ENCODE measurements around the gene SEMA6B. TPM values are rescaled to one million over a fixed set of nuclear protein-coding genes. Genes with fewer than 3 reads are reported as not detected.
A peak's percentile ranks its signal among the peaks of the same experiment; 100 is the strongest.

The SEMA6B gene
- total RNA-seq, 1 donor from 2014 or later = 1.8 TPM

DNA sequence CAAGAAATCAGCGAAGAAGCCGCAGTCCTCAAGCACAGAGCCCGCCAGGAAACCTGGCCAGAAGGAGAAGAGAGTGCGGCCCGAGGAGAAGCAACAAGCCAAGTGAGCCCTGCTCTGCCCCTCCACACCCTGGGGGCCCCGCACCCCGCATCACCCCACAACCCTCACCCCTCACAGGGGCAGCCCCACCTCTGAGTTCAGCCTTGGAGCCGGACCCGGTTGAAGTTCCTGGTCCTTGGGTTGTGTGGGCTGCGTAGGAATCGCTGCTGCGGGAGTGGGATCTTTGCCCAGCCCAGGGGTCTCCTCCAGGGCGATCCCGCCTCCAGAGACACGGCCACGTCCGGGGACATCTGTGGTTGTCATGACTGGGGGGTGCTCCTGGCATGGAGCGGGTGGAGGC lies 63.2 kb downstream of the SEMA6B start:
- no peak for DNase-seq (ENCODE audit: low spot score)
- no peak for ATAC-seq

DNA sequence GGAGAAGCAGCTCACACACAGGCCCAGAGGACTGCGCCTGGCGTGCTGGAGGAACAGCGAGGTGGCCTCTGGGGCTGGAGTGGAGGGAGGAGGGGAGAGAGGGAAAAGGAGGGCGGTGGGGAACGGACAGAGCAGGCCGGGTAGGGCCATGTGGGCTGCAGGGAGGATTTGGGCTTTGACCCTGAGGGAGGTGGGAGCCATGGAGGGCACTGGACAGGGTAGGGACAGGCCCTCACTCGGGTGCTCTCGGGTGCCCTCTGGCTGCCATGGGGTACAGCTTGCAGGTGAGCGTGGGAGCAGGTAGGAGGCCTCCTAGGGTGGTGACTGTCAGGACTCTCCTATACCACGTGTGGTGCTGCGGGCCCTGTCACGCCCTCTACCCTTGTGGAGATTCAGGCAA lies 64.0 kb downstream of the SEMA6B start:
- ATAC-seq = peak; percentile 66
- no peak for DNase-seq (ENCODE audit: low spot score)

DNA sequence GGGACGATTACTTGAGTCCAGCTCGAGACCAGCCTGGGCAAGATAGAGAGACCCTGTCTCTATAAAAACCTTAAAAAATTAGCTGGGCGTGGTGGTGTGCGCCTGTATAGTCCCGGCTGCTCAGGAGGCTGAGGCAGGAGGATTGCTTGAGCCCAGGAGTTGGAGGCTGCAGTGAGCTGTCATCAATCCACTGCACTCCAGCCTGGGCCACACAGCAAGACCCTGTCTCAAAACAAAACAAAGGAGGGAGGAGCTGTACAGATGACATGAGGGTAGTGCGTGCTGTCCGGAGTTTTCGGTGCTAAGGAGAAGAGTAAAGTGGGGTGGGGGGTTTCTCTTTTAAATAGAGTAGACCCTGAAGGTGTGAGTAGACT lies 64.8 kb downstream of the SEMA6B start:
- no peak for ATAC-seq

DNA sequence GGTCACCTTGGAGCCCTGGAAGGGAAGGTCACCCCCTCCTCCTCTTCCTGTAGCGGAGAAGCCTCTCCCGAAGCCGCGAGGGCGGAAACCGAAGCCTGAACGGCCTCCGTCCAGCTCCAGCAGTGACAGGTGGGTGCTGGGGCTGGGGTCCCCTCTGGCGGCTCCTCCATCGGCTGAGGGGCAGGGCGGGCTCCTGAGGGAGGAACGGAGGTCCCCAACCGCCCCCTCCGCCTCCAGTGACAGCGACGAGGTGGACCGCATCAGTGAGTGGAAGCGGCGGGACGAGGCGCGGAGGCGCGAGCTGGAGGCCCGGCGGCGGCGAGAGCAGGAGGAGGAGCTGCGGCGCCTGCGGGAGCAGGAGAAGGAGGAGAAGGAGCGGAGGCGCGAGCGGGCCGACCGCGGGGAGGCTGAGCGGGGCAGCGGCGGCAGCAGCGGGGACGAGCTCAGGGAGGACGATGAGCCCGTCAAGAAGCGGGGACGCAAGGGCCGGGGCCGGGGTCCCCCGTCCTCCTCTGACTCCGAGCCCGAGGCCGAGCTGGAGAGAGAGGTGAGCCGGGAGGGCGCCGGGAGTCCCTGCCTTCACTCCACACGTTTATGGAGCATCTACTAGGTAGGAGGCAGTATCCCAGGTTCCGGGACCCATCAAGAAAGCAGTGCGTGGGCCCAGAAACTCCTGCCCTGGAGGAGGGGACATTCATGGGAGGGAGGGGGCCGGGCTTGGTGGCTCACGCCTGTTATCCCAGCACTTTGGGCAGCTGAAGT lies 65.4 kb downstream of the SEMA6B start:
- no peak for DNase-seq (ENCODE audit: low spot score)
- no peak for ATAC-seq

More for the DNA sequence above, 64.8 kb downstream of the SEMA6B start:
- DNase-seq (ENCODE audit: low spot score) = no peak

DNA sequence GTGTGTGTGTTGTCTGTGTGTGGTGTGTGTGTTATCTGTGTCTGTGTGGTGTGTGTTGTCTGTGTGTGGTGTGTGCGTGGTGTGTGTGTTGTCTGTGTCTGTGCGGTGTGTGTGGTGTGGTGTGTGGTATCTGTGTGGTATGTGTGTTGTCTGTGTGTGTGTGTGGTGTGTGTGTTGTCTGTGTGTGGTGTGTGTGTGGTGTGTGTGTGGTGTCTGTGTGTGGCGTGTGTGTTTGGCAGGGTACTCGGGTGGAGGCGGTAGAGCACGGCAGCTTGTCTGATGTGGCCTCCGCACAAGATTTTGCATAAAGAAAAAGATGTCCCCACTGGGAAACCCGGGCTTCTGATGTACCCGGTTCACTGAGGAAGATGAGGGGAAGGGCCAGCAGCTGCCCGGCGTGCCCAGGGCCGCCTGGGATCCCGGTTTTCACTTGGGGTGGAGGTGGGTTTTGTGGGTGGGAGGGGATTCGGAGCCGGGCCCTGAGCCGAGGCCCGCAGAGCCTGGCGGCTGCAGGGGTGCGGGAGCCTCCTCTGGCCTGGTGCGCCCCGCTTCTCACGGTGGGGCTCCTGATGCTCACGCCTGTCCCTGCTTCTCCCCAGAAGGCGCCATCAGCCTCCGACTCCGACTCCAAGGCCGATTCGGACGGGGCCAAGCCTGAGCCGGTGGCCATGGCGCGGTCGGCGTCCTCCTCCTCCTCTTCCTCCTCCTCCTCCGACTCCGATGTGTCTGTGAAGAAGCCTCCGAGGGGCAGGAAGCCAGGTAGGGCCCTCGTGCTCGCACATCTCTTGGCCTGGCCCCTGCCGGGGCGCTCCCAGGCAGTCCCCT lies 66.2 kb downstream of the SEMA6B start:
- ATAC-seq (no peak), DNase-seq (ENCODE audit: low spot score) (no peak)

Other genes starting within 250 kb of the SEMA6B start
- gene STAP2, start 220.9 kb downstream of the SEMA6B start, total RNA-seq = 31.8 TPM
- gene MPND, start 216.1 kb downstream of the SEMA6B start, total RNA-seq = 24.2 TPM
- 30.2 TPM for gene SH3GL1, start 159.1 kb downstream of the SEMA6B start, total RNA-seq
- gene CHAF1A, start 157.0 kb downstream of the SEMA6B start, total RNA-seq = 3.3 TPM
- gene UBXN6, start 101.9 kb downstream of the SEMA6B start, total RNA-seq = 73.5 TPM
- 16.8 TPM for gene HDGFL2, start 87.4 kb downstream of the SEMA6B start, total RNA-seq
- 36.8 TPM for gene PLIN4, start 41.2 kb downstream of the SEMA6B start, total RNA-seq
- gene PLIN5, start 24.5 kb downstream of the SEMA6B start, total RNA-seq = 136 TPM
- 328 TPM for gene LRG1, start 19.6 kb downstream of the SEMA6B start, total RNA-seq
- gene TNFAIP8L1, start 79.8 kb upstream of the SEMA6B start, total RNA-seq = 24.5 TPM
- gene MYDGF, start 110.7 kb upstream of the SEMA6B start, total RNA-seq = 85.4 TPM
- 61.3 TPM for gene DPP9, start 164.2 kb upstream of the SEMA6B start, total RNA-seq
- gene FEM1A, start 232.1 kb upstream of the SEMA6B start, total RNA-seq = 6.2 TPM

Measured in left lobe of liver (tissue), 2 donors.